Bronchial epithelial cell (primary cell): ENCODE measurements around the gene MMP20. TPM values are rescaled to one million over a fixed set of nuclear protein-coding genes. Genes with fewer than 3 reads are reported as not detected.

Experiments
- DNase-seq: peaks from one replicate; pipeline ENCODE4 v3.0.0-alpha.2; 2010; ENCODE audit warnings: low read depth
- FAIRE-seq: peaks from 2 replicates; lab custom pipeline; 2011; peaks lifted over from hg19 to GRCh38; lab: Jason Lieb, UNC
- H3K27me3 ChIP-seq: 2 replicates; pipeline ENCODE4 v1.5.1; 2011; ENCODE audit warnings: low read length; ENCODE audit not compliant: control insufficient read depth, insufficient read depth
- H3K36me3 ChIP-seq: 2 replicates; pipeline ENCODE4 v1.5.1; 2011; ENCODE audit warnings: low read length; ENCODE audit not compliant: control insufficient read depth, insufficient read depth
- H3K4me3 ChIP-seq: 2 replicates; pipeline ENCODE4 v1.5.1; 2011; ENCODE audit warnings: mild to moderate bottlenecking, low read depth, low read length, control low read depth
- total RNA-seq: library from RNA; depleted of rRNA; stranded (reverse); fragments of >200 nt; gene quantifications from 2 replicates; pipeline ENCODE4 v1.2.1, GENCODE V29; 2014
- TF ChIP-seq, protein P1 (sequence below): IDR thresholded peaks from 2 replicates; pipeline ENCODE4 v1.5.1; 2011; ENCODE audit warnings: mild to moderate bottlenecking, moderate library complexity, low read length, control low read depth, inconsistent platforms; ENCODE audit not compliant: insufficient read depth, severe bottlenecking

Gene MMP20
- total RNA-seq, 1 donor from 2014 or later: not detected

DNA sequence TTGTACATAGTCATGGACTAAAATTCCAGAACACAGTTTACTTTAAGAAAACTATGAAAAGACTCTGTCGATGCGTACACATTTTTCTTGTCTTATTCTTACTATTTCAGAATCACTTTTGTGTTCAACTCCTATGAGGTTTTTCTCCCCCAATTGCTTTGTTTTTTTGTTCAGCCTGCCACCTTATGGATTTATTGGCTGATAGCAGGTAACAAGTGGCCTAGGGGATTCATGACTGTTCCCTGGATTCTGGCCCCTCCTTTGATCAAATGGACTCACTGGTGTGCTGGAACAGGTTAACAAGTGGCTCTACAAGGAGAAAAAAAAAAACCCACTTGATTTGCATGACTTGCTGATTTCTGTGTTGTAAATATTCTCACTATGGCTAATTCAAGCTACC lies 10.6 kb downstream of the MMP20 start:
- FAIRE-seq: no peak
- TF ChIP-seq, protein P1, sequence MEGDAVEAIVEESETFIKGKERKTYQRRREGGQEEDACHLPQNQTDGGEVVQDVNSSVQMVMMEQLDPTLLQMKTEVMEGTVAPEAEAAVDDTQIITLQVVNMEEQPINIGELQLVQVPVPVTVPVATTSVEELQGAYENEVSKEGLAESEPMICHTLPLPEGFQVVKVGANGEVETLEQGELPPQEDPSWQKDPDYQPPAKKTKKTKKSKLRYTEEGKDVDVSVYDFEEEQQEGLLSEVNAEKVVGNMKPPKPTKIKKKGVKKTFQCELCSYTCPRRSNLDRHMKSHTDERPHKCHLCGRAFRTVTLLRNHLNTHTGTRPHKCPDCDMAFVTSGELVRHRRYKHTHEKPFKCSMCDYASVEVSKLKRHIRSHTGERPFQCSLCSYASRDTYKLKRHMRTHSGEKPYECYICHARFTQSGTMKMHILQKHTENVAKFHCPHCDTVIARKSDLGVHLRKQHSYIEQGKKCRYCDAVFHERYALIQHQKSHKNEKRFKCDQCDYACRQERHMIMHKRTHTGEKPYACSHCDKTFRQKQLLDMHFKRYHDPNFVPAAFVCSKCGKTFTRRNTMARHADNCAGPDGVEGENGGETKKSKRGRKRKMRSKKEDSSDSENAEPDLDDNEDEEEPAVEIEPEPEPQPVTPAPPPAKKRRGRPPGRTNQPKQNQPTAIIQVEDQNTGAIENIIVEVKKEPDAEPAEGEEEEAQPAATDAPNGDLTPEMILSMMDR: no peak
- H3K27me3 ChIP-seq: no peaks in the 10 kb centered on the region
- no peak overlapping the region for H3K4me3 ChIP-seq
- H3K36me3 ChIP-seq: no peaks in the 10 kb centered on the region
- no peak for DNase-seq

DNA sequence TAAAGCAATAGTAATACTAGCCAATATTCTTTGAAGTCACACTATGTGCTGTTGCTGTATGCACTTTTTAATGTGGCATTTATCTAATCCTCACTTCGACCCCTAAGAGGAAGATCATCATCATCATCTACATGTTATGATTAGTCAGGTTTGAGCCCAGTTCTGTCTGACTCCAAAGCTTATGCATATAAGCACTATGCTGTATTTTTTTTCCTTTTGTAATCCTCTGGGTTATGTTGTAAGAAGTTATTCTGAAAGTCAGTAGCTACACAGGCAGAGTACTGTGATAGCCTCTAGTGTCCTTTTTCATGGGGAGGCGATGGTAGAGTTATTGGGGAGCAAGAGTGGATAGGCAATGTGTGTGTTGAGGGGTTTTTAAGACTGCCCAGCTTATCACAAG lies 11.1 kb downstream of the MMP20 start:
- FAIRE-seq: no peak
- H3K36me3 ChIP-seq: no peaks in the 10 kb centered on the region

DNA sequence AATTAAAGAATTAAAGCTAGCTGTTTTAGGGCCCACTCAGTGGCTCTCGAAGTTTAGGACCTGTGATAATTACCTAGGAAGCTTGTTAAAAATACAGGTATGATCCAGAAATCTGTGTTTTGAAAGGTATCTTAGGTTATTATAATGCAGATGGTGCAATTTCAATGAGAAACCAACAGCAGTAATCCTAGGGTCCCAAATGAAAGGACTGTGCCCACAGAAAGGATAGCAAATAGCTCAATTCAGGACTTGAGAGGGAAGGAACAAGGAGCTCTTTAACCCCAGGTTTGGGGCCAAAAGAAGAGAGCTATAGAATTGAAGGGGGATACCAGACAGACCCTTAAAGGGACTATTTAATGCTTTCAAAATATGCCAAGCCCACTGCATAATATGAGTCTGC lies 11.7 kb downstream of the MMP20 start:
- Histone ChIP-seq H3K4me3 (no peak overlapping the region), H3K27me3 (no peaks in the 10 kb centered on the region), H3K36me3 (no peaks in the 10 kb centered on the region)
- DNase-seq (no peak), FAIRE-seq (no peak)
- TF ChIP-seq, protein P1: no peak

More for the DNA sequence above, 11.1 kb downstream of the MMP20 start:
- TF ChIP-seq, protein P1: no peak
- DNase-seq: no peak
- Histone ChIP-seq H3K4me3 (no peak overlapping the region), H3K27me3 (no peaks in the 10 kb centered on the region)

DNA sequence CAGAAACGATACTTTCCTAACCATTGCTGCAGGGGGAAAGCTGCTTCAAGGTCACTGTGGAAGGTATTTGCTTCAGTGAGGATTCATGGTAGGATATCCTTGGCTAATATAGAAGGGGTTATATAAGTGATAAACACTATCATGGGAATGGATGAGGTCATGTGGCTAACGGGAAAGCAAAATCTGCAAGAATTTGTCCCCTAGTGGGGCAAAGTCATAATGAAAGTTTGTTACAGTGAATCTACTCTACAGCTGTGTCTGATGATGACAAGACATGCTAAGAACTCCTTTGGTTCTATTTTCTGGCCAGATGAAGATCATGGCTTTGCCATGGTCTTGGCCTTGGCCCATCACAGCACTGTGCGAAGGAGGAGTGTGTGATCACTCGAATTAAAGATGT lies 13.8 kb downstream of the MMP20 start:
- Histone ChIP-seq H3K4me3 (no peak overlapping the region), H3K27me3 (no peaks in the 10 kb centered on the region), H3K36me3 (no peaks in the 10 kb centered on the region)
- TF ChIP-seq, protein P1: no peak
- FAIRE-seq (no peak), DNase-seq (no peak)

DNA sequence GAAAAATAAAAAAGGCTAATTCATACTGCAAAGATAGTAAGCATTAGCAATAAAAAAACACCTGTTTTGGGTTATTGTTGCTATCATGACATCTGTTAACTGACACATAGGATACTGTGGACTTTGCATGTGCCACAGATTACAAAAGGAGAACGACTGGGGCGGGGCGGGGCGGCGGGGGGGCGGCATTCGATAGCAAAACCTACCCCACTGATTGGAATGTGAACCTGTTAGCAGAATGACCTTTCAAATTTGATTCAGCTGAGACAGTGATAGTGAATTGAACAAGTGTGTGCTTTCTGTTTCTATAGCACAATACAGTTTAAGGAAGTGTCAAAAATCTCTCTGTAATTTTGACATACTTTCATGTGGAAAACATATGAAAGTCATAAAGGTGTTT lies 14.9 kb downstream of the MMP20 start:
- Histone ChIP-seq H3K4me3 (no peak overlapping the region), H3K36me3 (no peaks in the 10 kb centered on the region), H3K27me3 (no peaks in the 10 kb centered on the region)
- FAIRE-seq (no peak), DNase-seq (no peak)
- TF ChIP-seq, protein P1: no peak

DNA sequence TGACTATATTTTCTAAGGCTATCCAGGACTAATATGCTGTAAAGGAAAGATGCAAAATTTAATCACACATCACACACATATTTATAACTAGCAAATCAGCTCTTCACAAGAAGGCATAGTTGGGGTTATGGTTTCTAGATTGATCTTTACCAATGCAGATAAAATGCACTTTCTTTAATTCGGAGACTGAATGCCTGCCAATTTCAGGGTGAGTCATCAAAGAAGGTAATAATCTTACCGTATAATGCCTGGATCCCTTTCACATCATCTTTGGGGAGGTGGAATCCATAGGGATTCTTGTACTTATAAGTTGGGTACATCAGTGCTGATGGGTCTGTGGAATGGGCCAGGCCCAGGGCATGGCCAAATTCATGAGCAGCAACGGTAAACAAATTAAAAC lies 16.4 kb downstream of the MMP20 start:
- FAIRE-seq (no peak), DNase-seq (no peak)
- H3K4me3 ChIP-seq: no peak overlapping the region
- H3K36me3 ChIP-seq: no peaks in the 10 kb centered on the region
- no peaks in the 10 kb centered on the region for H3K27me3 ChIP-seq
- TF ChIP-seq, protein P1: no peak
